ENCODE results near the gene ITPR1. TPM values are rescaled to one million over a fixed set of nuclear protein-coding genes. Genes with fewer than 3 reads are reported as not detected.

The ITPR1 gene
- total and polyA plus RNA-seq, 2 of the 4 experiments (the other 2 are of a cell fraction) = 1.8 to 5.7 TPM

DNA sequence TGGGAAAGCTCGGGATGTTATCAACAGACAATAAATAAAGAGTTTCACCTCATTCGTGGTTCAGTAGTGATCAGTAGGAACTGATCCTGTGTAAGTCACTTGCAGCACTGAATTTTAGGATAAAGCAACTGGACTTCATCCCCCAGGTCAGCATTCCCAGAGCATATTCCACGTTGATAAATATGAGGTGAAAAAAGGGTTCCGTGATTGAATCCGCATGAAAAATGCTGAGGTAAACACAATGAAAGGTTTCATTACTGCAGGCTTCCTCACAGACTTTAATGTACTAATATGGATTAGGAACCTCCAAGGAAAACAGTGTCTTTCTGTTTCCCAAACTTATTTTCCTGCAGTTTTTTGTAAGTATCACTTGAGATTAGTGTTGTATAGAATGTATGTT, 308.7 kb downstream of the ITPR1 start:
- no peak overlapping the region for H2BK5ac ChIP-seq (ENCODE audit: low read depth, low read length, poor library complexity, severe bottlenecking)
- peaks cover 5% of the 10 kb centered on the region for H3K9me3 ChIP-seq (ENCODE audit: control insufficient read depth, insufficient read depth, low read length)
- no peak overlapping the region for H3K9ac ChIP-seq (ENCODE audit: low read depth, low read length)
- no CpG with 5 or more reads among the region's 5 CpGs for WGBS, 2 experiments (ENCODE audit: extremely low coverage in 2 of 2, insufficient read length in 1 of 2)
- no TSS peak for BruUV-seq (replicated peaks)
- no peak overlapping the region for H4K91ac ChIP-seq (ENCODE audit: insufficient read depth, low read depth, low read length)
- H3K27ac ChIP-seq (ENCODE audit: insufficient read depth, low read length) = no peak overlapping the region
- no peak overlapping the region for H3K4me2 ChIP-seq (ENCODE audit: low read depth, low read length)
- H3K9me1 ChIP-seq (ENCODE audit: insufficient read depth, low read length) = no peaks in the 10 kb centered on the region
- H2BK15ac ChIP-seq (ENCODE audit: low read depth, low read length) = no peak overlapping the region
- no peak overlapping the region for H3K56ac ChIP-seq (ENCODE audit: extremely low read depth, insufficient read depth, low read length)
- no peak overlapping the region for H2BK20ac ChIP-seq (ENCODE audit: low read depth, low read length)
- no peak overlapping the region for H4K8ac ChIP-seq (ENCODE audit: low read depth in 2 of 2, low read length in 2 of 2)
- H2AFZ ChIP-seq (replicated peaks; ENCODE audit: low read length, poor library complexity) = no peak overlapping the region
- no peak overlapping the region for H4K5ac ChIP-seq (ENCODE audit: low read depth, low read length)
- in situ Hi-C loops (cut with MboI; ENCODE audit: low sequenced_read_pairs) (no loop called here), intact Hi-C loops (cut with micrococcal nuclease) (no loop called here), dilution Hi-C loops (cut with HindIII; ENCODE audit: low sequenced_read_pairs, unreplicated experiment) (no loop called here)
- H2AK9ac ChIP-seq (replicated peaks; ENCODE audit: low read depth, low read length, poor library complexity) = no peak overlapping the region
- TF ChIP-seq RFX5 (IDR thresholded peaks at IDR 0.05; ENCODE audit: low read depth, low read length) = no peak
- peak; percentile 76 for TF ChIP-seq MAFK (IDR thresholded peaks at IDR 0.05; ENCODE audit: low read depth, low read length)
- no peak overlapping the region for H3K4me3 ChIP-seq (ENCODE audit: insufficient read depth, low read depth, low read length)
- H3K79me1 ChIP-seq (ENCODE audit: low read depth in 1 of 2, low read length in 2 of 2) = no peaks in the 10 kb centered on the region
- no peak overlapping the region for H2AK5ac ChIP-seq (ENCODE audit: low read depth, low read length)
- H3K27me3 ChIP-seq (ENCODE audit: control insufficient read depth, insufficient read depth, low read length) = no peaks in the 10 kb centered on the region
- H2BK120ac ChIP-seq (ENCODE audit: low read depth, low read length) = no peak overlapping the region
- ATAC-seq (ENCODE audit: low read depth) = no peak
- H3K4ac ChIP-seq (ENCODE audit: low read depth, low read length) = no peak overlapping the region
- no peaks in the 10 kb centered on the region for H3K36me3 ChIP-seq (ENCODE audit: control insufficient read depth, insufficient read depth, low read length)
- ChIA-PET CTCF (no interaction called here), POLR2A (ENCODE audit: unreplicated experiment) (no interaction called here)
- H3K14ac ChIP-seq (replicated peaks; ENCODE audit: low read depth, low read length) = no peak overlapping the region
- H4K20me1 ChIP-seq (ENCODE audit: insufficient read depth, low read length) = no peaks in the 10 kb centered on the region
- H3K23ac ChIP-seq (ENCODE audit: low read depth, low read length) = no peak overlapping the region
- H3K18ac ChIP-seq (ENCODE audit: low read depth, low read length) = no peak overlapping the region
- H3K4me1 ChIP-seq (ENCODE audit: control insufficient read depth, insufficient read depth, low read length) = no peaks in the 10 kb centered on the region
- no peak for DNase-seq
